MM.1S (cell line): ENCODE results near the gene CNNM4.

Source experiments
- DNase-seq: peaks from one replicate; pipeline ENCODE4 v3.0.0-alpha.2; 2015
- H2AFZ ChIP-seq: fragments of 300-600 bp; sonication (generic); 2 replicates; pipeline ENCODE4 v1.6.0; 2016; ENCODE audit warnings: antibody characterized with exemption, low read length
- H3F3A ChIP-seq: fragments of 300-600 bp; sonication (generic); 2 replicates; pipeline ENCODE4 v1.6.1; 2016; ENCODE audit warnings: mild to moderate bottlenecking, antibody characterized with exemption, low read length, moderate library complexity, mixed read lengths; ENCODE audit not compliant: insufficient read depth
- H3K27ac ChIP-seq: fragments of 300-600 bp; sonication (generic); 2 replicates; pipeline ENCODE4 v1.5.1; 2016; ENCODE audit warnings: mild to moderate bottlenecking, low read length
- H3K27me3 ChIP-seq: fragments of 300-600 bp; sonication (generic); replicated peaks from 2 replicates; pipeline ENCODE4 v1.6.0; 2016; ENCODE audit warnings: low read length; ENCODE audit not compliant: insufficient read depth
- H3K36me3 ChIP-seq: fragments of 300-600 bp; sonication (generic); replicated peaks from 2 replicates; pipeline ENCODE4 v1.6.1; 2016; ENCODE audit warnings: mild to moderate bottlenecking, low read length, mixed read lengths; ENCODE audit not compliant: insufficient read depth
- H3K4me1 ChIP-seq: fragments of 300-600 bp; sonication (generic); 2 replicates; pipeline ENCODE4 v1.6.1; 2016; ENCODE audit warnings: low read length, mixed read lengths
- H3K4me2 ChIP-seq: fragments of 300-600 bp; sonication (generic); 2 replicates; pipeline ENCODE4 v1.6.0; 2016; ENCODE audit warnings: low read depth, low read length
- H3K4me3 ChIP-seq: fragments of 300-600 bp; sonication (generic); 2 replicates; pipeline ENCODE4 v1.5.1; 2016; ENCODE audit warnings: low read length, mixed read lengths
- H3K79me2 ChIP-seq: fragments of 300-600 bp; sonication (generic); 2 replicates; pipeline ENCODE4 v1.6.1; 2016; ENCODE audit warnings: mixed run types, low read length, mixed read lengths
- H3K9ac ChIP-seq: fragments of 300-600 bp; sonication (generic); 2 replicates; pipeline ENCODE4 v1.6.1; 2016; ENCODE audit warnings: low read length, mixed read lengths
- H3K9me2 ChIP-seq: fragments of 300-600 bp; sonication (generic); replicated peaks from 2 replicates; pipeline ENCODE4 v1.6.1; 2016; ENCODE audit warnings: mild to moderate bottlenecking, low read length, mixed read lengths; ENCODE audit not compliant: insufficient read depth
- H3K9me3 ChIP-seq: fragments of 300-600 bp; sonication (generic); replicated peaks from 2 replicates; pipeline ENCODE4 v1.6.1; 2016; ENCODE audit warnings: mild to moderate bottlenecking, low read length, mixed read lengths; ENCODE audit not compliant: insufficient read depth
- H4K20me1 ChIP-seq: fragments of 300-600 bp; sonication (generic); 2 replicates; pipeline ENCODE4 v1.6.1; 2016; ENCODE audit warnings: mild to moderate bottlenecking, low read length, moderate library complexity, mixed read lengths; ENCODE audit not compliant: insufficient read depth
- EZH2 ChIP-seq: fragments of 300-600 bp; sonication (generic); optimal IDR thresholded peaks from 2 replicates; pipeline ENCODE3; 2017; ENCODE audit warnings: low read depth, mild to moderate bottlenecking, antibody characterized with exemption, low read length, mixed read lengths
- EZH2phosphoT487 ChIP-seq: fragments of 300-600 bp; sonication (generic); IDR thresholded peaks from 2 replicates; pipeline ENCODE4 v1.6.1; 2018; ENCODE audit warnings: antibody characterized with exemption, low read length
- TF ChIP-seq, protein P1 (sequence below): fragments of 300-600 bp; sonication (generic); IDR thresholded peaks from 2 replicates; pipeline ENCODE4 v1.5.1; 2016; ENCODE audit warnings: antibody characterized with exemption, low read length, mixed read lengths

The CNNM4 gene

DNA sequence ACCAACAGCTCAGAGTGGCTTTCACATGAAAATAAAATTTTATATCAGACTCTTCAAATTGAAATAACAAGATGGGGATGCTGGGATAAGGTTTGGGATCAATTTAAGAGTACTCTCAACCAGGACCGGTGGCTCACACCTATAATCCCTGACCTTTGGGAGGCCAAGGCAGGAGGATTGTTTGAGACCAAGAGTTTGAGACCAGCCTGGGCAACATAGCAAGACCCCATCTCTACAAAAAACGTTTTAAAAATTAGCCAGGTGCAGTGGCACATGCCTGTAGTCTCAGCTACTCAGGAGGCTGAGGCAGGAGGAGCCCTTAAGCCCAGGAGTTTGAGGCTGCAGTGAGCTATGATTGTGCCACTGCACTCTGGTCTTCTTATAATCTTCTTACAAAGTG lies 23.5 kb upstream of the CNNM4 start:
- Histone ChIP-seq H3K9me3 (no peaks in the 10 kb centered on the region), H3K27me3 (no peaks in the 10 kb centered on the region), H3K36me3 (no peaks in the 10 kb centered on the region), H3K4me3 (no peak overlapping the region), H3K79me2 (peaks cover 22% of the 10 kb centered on the region), H3K4me2 (no peak overlapping the region), H3K27ac (no peak overlapping the region), H4K20me1 (no peaks in the 10 kb centered on the region), H2AFZ (no peak overlapping the region), H3F3A (peaks cover 6% of the 10 kb centered on the region), H3K9ac (no peak overlapping the region), H3K4me1 (no peaks in the 10 kb centered on the region; the same call in none of the 2 replicates), H3K9me2 (no peaks in the 10 kb centered on the region)
- DNase-seq: no peak
- no peak for TF ChIP-seq EZH2phosphoT487
- TF ChIP-seq, protein P1, sequence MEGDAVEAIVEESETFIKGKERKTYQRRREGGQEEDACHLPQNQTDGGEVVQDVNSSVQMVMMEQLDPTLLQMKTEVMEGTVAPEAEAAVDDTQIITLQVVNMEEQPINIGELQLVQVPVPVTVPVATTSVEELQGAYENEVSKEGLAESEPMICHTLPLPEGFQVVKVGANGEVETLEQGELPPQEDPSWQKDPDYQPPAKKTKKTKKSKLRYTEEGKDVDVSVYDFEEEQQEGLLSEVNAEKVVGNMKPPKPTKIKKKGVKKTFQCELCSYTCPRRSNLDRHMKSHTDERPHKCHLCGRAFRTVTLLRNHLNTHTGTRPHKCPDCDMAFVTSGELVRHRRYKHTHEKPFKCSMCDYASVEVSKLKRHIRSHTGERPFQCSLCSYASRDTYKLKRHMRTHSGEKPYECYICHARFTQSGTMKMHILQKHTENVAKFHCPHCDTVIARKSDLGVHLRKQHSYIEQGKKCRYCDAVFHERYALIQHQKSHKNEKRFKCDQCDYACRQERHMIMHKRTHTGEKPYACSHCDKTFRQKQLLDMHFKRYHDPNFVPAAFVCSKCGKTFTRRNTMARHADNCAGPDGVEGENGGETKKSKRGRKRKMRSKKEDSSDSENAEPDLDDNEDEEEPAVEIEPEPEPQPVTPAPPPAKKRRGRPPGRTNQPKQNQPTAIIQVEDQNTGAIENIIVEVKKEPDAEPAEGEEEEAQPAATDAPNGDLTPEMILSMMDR: no peak
- no peak for TF ChIP-seq EZH2

DNA sequence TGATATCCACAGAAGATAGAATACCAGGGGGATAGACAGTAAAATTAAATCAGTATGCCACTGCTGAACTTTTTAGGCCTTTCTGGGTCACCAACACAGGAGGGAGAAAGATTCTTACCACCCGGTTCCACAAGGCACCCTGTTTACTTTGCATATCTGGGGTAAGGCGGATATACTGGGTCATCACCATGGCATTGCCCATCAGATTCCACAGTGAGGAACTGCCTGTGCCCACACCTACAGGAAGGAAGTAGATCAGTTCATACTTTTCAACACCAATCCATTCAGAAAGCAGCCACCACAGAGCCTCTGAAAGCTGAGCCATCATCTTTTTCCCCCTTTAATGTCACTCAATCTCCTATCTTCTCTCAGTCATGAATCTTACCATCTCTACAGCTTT lies 22.9 kb upstream of the CNNM4 start:
- no peaks in the 10 kb centered on the region for H3K9me3 ChIP-seq
- H3K4me1 ChIP-seq: no peaks in the 10 kb centered on the region; the same call in none of the 2 replicates
- H3K79me2 ChIP-seq: peaks cover 22% of the 10 kb centered on the region
- no peak overlapping the region for H3K27ac ChIP-seq
- H3K36me3 ChIP-seq: no peaks in the 10 kb centered on the region
- H3K9me2 ChIP-seq: no peaks in the 10 kb centered on the region
- no peak overlapping the region for H3K4me3 ChIP-seq
- TF ChIP-seq EZH2 (no peak), EZH2phosphoT487 (no peak)
- TF ChIP-seq, protein P1: no peak
- no peaks in the 10 kb centered on the region for H3K27me3 ChIP-seq
- no peak overlapping the region for H3K4me2 ChIP-seq
- no peak for DNase-seq
- no peak overlapping the region for H3K9ac ChIP-seq
- H4K20me1 ChIP-seq: no peaks in the 10 kb centered on the region
- no peak overlapping the region for H2AFZ ChIP-seq
- H3F3A ChIP-seq: peaks cover 6% of the 10 kb centered on the region

DNA sequence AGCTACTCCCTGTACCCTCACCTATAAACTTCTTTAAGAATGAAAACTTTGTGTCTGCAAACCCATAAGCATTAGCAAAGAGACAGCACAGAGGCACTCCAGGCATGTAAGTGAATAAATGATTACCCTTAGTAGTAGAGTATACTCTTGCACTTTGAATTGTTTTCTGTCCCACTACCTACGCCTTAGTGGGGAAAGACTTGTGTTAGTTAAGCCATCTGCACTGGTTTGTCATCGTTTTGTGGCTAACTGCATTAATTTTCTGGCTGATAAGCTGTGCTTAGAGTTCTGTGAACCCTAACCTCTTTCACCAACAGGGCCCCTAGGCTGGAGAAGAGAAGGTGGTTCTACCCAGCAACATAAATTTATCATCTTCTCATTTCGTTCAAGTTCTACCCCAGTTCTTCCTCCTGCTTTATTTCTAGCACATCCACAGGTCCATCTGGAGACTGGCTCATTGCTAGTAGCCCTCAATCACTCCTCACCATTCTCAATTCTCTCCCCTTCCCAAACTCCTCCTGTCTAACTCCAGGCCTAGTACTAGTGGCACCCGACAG lies 21.5 kb upstream of the CNNM4 start:
- Histone ChIP-seq H4K20me1 (no peaks in the 10 kb centered on the region), H3K27me3 (no peaks in the 10 kb centered on the region), H3K9me2 (no peaks in the 10 kb centered on the region), H3K36me3 (no peaks in the 10 kb centered on the region), H2AFZ (peak overlapping the region; percentile 60), H3K4me1 (no peaks in the 10 kb centered on the region; the same call in none of the 2 replicates), H3K9me3 (no peaks in the 10 kb centered on the region), H3K79me2 (peaks cover 22% of the 10 kb centered on the region), H3F3A (peaks cover 6% of the 10 kb centered on the region), H3K4me3 (peak overlapping the region; percentile 66), H3K27ac (no peak overlapping the region), H3K9ac (peak overlapping the region; percentile 67), H3K4me2 (peak overlapping the region; percentile 81)
- DNase-seq: no peak
- TF ChIP-seq EZH2phosphoT487 (no peak), EZH2 (no peak)
- TF ChIP-seq, protein P1: no peak
